Measurements from ENCODE around the gene SNRK.

Gene SNRK

DNA sequence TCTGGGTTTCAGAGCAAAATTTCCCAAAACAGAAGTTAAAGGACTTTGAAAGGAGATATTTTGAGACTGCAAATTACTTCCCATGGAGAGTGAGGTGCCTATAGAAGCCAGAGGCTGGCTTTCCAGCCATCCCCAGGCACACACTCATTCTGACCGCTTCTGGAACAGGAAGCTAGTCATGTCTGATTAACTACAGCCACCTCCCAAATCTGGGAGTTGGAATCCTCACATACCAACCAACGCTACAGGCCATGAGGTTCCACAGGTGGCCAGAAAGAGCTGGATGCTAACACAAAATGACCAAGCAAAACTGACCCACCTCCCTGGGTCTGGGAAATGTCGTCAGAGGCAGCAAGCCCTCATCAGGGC is 87.2 kb downstream of the SNRK start:
- DNase-seq, result no peak

DNA sequence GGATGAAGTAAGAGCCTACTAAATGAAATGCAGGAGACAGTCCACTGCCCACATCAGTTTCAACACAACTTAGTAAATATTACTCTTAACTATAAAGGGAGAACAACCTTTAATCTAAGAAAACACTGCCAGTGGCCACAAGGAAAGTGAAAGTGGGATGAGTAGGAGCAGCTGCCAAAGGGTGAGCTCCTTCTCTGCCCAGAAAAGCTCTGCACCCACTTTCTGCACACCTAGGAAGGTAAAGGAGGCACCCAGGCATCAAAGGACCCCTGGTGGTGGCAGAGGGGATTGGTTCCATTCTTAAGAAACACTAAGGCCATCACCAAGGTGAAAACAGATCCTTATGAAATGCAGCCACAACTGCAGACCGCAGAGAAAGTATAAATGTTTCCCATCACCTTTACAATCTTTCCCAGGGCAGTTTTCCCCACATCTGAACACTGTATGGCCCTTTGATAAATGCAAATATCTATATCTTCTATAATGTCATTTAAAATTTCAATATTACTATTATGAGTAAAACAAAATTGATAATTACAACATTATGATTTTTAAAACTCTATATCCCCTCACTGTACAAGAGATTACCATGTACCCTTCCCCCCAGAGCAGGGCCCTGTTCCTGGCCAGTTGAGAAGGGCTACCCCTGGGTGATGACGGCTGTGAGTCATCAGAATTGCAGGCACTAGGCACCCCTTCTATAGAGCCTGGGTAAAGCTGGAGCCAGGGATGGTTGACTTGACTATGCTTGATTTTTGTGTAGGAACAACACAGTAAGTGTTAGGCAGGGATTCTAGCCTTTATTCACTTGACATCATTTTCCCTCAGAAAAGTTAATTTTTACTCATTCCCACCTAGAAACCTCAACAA is 92.0 kb downstream of the SNRK start:
- DNase-seq, result peak; percentile 66

DNA sequence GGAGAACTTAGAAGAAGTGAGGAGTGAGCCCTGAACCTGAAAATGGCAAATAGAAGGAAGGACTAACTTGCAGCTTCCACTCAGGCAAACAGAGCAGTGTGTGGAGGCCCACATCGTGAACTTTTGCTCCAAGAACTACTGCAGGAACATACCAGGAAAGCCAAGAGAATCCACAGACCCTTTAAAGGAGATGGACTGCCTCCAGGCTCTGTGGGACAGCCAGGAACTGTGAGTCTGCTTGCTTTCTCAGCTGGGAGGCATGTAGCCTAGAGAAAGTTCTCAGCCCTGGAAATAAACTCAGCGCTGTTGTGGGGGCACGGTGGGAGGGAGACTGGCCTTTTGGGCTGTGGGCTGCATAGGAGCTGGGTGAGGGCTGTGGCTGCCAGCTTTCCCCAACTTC is 93.0 kb downstream of the SNRK start:
- DNase-seq, result no peak

DNA sequence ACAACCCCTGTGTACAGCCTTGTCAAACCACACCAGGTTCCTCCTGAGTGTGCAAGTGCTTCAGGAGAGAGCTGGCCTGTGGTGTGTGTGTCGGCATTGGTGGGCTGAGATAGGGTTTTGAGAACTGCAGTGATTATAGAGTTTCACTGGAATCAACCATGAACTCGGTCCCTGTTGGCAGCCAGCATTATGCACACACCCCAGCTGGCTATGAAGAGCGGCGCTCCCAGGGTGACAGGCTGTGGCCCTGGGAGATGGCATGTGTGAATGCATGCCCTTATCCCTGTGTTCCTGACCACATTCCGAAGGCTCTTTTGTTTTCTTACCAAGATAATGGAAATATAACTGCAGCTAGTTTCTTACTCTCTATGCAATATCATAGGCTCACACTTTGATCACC is 101.8 kb downstream of the SNRK start:
- no peak for DNase-seq

DNA sequence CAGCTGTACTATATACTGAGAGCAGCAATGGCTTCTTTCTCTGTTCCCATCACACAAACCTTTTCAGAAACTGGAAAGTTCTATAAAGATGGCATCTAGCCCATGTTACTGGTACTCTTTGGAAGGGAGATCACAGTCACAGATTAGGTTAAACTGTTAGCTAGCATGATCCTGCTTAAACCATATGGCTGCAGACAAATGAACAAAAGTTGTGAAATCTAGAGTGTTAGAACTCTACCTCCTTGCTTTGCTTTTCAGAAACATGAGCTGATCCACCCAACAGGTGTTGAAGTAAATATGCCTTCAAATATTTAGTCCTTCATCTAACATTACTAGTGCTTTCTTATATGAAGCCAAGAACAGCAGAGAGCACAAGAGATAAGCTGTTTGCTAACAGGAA is 102.6 kb downstream of the SNRK start:
- DNase-seq, result no peak

DNA sequence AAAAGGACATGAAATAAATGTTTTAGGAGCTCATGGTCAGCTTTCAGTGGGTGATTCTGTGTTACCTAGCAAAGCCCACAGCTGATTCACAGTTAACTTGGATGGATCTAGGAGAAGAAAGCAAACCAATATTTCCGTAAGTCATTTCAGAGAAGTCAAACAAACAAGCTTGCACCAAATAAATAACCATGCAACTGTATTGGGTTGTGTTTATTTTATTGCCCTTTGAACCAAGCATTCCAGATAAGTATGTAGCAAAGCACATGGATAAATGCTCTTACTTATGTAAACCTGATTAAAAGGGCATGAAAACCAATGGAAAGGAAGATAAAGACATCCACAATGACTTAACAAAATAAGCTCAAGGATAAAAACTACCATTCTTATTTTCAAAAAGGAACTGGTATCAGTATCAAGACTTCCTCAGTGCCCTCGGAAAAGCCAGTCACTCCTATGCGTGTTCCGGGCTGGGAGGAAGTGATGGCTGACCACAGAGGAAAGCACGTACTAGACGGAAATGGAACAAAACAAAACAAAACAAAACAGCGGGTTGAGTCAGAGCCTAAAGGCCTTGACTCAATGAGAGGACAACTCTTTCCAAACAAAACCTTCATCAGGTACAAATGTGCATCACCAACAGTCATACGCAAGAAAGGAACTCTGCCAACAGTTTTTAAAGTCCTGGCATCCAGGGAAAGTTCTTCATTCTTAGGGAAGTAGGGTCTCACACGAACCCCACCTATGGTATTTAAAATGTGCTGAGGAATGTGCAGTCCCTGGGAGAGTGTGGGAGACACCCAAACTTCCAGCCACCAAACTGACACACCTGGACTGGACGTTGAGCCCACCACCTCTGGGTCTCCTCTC is 103.3 kb downstream of the SNRK start:
- peak; percentile 91 for DNase-seq

DNA sequence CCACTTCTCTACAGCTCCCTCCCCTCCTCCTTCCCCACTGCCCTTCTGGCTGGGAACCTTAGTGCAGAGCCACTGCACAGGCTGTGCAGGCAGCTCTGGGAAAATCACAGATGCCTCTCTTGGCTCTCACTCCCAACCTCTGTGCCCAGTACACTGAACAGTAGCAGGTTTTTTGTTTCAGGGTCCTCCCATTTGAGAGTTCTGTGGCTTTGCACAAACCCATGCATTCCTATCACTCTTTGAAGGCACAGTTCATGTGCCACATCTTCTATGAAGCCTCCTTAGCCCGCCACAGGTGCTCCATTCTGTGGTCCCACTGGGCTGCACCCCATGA is 103.9 kb downstream of the SNRK start:
- DNase-seq, result no peak

DNA sequence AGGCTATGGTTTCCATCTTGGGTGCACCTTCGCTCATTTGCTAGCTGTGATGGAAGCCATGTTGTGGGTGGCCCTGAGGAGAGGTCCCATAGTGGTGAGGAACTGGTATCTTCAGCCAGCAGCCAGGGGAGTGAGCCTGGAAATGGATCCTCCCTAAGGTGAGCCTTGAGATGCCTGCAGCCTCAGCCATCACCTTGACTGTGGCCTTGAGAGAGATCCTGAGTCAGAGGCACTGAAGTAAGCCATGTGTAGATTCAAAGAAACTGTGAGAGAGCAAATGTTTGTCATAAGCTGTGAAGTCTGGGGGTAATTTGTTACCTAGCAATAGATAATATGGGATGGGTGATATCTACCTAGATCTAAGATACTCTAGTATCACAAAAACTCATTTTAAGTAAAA is 105.3 kb downstream of the SNRK start:
- DNase-seq, result peak; percentile 23

DNA sequence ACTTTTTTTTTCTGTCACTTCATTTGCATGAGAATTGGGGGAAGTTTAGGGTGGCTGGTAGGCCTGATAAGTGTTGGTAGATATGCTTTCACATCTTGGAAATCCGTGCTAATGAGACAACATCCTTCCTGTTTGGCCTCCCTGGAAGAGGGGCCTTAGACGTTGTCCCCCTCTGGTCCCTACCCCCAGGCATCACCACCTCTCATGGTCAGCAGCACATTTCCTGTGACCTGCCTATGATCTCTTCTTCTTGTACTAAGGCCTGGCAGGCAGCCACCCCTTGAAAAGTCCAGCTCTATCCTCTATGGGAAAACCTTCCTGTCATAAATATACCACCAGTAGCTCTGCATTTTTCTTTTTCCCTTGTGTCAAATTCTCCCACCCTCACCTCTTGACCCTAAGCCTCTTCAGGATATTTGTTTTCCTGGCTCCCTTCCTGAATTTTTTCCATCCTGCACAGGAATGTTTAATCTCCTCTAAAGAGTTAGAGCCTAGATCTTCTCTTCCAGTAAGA is 107.8 kb downstream of the SNRK start:
- DNase-seq, result no peak

DNA sequence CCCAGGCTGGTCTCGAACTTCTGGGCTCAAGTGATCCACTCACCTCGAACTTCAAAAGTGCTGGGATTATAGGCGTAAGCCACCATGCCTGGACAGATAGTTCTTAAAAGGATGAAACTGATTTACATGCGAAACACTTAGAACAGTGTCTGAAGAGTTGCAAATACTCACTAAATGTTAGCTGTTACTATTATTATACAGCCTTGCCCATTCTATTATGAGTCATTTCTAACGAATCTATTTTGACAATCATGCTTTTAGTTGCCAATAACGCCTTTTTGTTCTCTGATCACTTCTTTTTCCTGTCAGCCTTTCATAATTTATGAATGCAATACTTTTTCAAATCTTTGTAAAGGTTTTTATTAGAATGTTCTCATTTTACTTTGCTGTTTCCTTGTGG is 112.7 kb downstream of the SNRK start:
- no peak for DNase-seq

DNA sequence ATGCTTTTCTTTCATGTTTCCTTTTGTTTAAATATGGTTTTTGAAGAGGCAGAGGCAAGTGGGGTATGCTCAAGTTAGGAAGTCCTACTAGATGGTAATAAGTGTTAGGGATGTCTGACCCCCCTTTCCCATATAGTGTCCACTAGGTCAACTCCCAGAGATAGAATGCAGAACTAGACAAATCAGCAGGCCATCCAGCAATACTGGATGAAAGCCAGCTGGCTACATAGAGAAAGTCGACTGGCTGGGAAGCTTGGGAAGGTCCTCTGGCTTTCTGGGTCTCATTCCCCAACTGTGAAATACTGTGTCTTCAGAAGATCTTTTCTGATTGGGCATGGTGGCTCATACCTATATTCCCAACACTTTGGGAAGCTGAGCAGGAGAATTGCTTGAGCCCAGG is 113.8 kb downstream of the SNRK start:
- no peak for DNase-seq

Data from activated CD4-positive, alpha-beta T cell treated with anti-CD3 and anti-CD28 coated beads, Interleukin-2, amount 50 U/mL, for 16 hours (primary cell).